Caki2 (cell line): Measurements from ENCODE around the gene SLC17A2. TPM values are rescaled to one million over a fixed set of nuclear protein-coding genes. Genes with fewer than 3 reads are reported as not detected.
A peak's percentile ranks its signal among the peaks of the same experiment; 100 is the strongest.

ENCODE experiments used
- DNase-seq: peaks from one replicate; pipeline ENCODE4 v3.0.0-alpha.2; 2015; ENCODE audit warnings: low read depth
- in situ Hi-C: cut with HindIII; loops from 2 replicates; pipeline ENCODE4 v1.10.0; 2016; ENCODE audit warnings: low sequenced_read_pairs, low pct_unique_long_range_greater_than_20kb, mixed read lengths
- total RNA-seq: library from RNA; depleted of rRNA; stranded (reverse); fragments of >200 nt; shearing (Covaris generic); gene quantifications from 2 replicates; pipeline ENCODE4 v1.2.3, GENCODE V29; 2014; ENCODE audit warnings: low replicate concordance

Gene SLC17A2
- total RNA-seq, 1 experiment from 2014 or later = not detected

DNA sequence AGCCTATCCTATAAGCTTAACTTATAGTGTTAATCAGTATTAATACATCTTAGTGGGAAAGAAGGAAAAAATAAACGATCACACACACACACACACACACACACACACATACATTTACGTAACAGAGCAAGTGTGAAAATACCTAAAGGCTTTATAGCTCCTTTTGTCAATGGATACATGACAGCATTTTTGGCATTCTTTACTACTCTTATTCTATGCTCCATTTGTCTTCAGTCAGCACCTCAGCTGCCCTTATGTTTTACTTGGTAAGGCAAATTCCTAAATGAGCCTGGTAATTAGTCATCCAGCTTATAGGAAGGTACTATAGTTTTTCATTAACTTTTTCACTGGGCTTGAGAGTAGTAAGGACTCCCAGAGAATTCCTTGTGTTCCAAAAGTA, 31.4 kb downstream of the SLC17A2 start:
- in situ Hi-C loops = loop anchor here (10.0 kb wide), 1 partner anchor 106 kb away; no protein-coding TSS in a partner anchor
- DNase-seq = peak; percentile 87

DNA sequence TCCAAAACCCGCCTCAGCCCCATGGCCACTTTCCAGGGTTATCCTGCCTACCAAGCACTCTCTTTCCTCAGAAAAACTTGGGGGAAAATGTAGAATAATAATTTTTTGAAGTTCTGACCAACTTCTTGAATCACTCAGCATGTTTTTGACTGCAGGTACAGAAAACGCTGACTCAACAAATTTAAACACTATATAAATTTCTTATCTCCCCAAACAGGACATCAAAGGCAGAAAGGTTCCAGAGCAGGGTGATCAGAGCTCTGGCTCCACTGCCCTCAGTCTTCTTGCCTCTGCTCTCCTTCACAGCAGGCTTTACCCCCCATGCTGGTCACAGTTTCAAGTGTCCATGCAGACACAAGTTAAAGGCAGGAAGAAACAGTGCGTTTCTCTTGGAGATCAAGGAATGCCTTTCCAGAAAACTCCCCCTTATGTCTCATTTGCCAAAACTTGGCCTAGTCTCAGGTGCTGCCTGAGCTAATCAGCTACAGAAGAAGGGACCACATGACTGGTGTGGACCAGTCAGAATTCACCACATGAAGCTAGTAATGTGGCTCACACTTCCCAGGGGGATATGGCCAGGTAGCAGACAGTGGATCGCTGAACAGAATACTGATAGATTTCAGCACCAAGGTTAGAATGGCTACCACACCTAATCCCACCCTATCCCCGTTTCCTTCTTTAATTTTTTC, 32.1 kb downstream of the SLC17A2 start:
- in situ Hi-C loops = loop anchor here (10.0 kb wide), 1 partner anchor 106 kb away; no protein-coding TSS in a partner anchor
- peak; percentile 51 for DNase-seq

- DNase-seq = no peak
- in situ Hi-C loops = loop anchor here (10.0 kb wide), 1 partner anchor 109 kb away; no protein-coding TSS in a partner anchor
Observed at GRCh38 chr6:25896252-25896651, 34.2 kb downstream of the SLC17A2 start.

- in situ Hi-C loops = loop anchor here (10.0 kb wide), 1 partner anchor 109 kb away; no protein-coding TSS in a partner anchor
- no peak for DNase-seq
Observed at GRCh38 chr6:25895771-25896170, 34.7 kb downstream of the SLC17A2 start.

- in situ Hi-C loops = loop anchor here (10.0 kb wide), 1 partner anchor 111 kb away; no protein-coding TSS in a partner anchor
- DNase-seq = no peak
Observed at GRCh38 chr6:25893778-25894177, 36.7 kb downstream of the SLC17A2 start.

DNA sequence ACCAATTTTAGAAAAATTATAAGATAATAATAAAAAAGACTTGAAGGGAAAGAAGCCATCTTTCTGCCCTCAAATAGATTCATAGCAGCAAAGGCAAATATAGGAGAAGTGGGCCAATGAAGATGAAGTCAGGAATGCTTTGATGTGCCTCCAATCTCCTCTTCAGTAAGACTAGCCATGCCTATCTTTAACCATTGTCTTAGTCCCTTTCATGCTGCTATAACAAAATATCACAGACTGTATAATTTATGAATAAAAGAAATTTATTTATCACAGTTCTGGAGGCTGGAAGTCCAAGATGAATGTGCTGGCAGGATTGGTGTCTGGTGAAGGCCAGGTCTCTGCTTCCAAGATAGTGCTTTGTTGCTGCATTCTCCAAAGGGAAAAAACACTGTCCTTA, 37.6 kb downstream of the SLC17A2 start:
- in situ Hi-C loops = loop anchor here (10.0 kb wide), 1 partner anchor 112 kb away; no protein-coding TSS in a partner anchor
- DNase-seq = no peak

DNA sequence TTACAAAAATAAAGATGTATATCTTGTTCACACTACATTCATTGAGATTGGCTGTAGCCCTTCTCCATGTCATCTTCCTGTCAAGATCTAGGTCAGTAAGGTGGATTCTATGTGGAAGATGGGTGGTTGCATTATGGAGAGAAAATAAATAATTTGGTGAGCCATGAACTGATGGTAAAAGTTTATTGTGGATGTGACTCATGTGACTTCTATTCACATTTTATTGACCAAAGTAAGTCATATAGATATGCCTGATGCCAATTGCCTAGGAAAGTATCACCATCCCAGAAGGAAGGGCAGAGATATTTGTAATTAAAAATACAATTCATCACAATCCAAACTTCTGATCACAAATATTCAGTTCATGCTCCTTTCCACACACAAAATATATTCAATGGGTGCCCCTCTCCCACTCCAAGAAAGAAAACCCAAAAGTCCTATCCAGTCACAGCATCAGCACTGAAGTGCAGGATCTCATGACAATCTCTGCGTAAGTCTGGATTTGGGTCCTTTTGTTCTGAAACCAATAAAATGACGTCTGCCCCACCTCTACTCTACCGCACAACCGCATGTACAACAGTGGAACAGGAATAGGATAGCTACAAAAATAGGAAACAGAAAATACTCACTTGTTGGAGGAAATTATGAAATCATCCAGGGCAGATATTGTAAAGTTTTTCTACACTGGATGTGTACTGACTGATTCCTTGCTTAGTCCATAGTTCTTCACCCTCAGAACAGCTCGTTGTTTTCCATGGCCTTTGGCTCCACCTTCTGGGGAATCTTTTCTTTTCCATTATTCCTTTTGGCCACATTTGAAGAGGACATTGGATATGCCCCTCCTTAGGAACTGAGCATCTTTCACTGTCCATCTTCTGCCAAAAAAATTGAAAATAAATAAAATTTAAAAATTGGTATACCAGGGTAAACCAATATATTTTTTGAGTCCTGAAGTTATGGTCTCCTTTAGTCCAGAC, 40.3 kb downstream of the SLC17A2 start:
- DNase-seq = peak; percentile 73
- in situ Hi-C loops = loop anchor here (10.0 kb wide), 1 partner anchor 115 kb away; no protein-coding TSS in a partner anchor

DNA sequence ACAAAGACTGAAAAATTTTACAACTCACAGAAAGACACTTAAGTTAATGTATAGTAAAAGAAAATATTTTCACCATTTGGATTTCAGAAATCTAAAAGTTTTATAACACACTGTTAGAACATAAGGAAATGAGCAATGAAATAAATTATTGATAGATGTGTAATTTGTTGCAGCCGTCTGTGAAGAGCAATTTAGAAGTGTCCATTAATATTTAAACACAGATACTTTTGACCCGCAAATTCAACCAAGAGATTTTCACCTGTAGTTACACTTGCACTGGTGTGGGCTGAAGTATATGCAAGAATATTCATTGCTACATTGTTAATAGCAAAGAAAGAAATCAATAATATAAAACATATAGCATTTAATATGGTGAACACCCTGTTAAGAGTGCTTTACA, 41.9 kb downstream of the SLC17A2 start:
- in situ Hi-C loops = no loop called here
- no peak for DNase-seq

GRCh38 chr6:25886066-25886465, 44.4 kb downstream of the SLC17A2 start:
- DNase-seq = peak; percentile 54
- in situ Hi-C loops = no loop called here

DNA sequence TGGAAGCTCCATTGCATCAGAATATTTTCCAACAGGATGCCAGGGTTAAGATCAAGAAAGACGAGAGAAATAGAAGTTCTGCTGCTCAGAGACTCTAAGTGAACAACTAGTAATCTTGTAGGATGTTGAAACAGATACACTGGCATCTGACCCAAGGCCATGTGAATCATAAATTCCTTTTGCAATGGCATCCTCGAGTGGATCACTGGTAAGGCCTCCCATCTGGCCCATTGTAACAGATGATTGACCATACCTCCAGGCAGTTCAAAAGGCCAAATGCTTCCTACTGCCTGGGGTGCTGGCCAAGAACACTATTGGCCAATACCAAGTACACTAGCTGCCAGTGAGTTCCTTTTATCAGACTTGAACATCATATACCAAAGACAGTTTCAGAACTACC, 46.5 kb downstream of the SLC17A2 start:
- peak; percentile 89 for DNase-seq
- in situ Hi-C loops = no loop called here

- in situ Hi-C loops = no loop called here
- DNase-seq = no peak
Observed at GRCh38 chr6:25883536-25883935, 47.0 kb downstream of the SLC17A2 start.

DNA sequence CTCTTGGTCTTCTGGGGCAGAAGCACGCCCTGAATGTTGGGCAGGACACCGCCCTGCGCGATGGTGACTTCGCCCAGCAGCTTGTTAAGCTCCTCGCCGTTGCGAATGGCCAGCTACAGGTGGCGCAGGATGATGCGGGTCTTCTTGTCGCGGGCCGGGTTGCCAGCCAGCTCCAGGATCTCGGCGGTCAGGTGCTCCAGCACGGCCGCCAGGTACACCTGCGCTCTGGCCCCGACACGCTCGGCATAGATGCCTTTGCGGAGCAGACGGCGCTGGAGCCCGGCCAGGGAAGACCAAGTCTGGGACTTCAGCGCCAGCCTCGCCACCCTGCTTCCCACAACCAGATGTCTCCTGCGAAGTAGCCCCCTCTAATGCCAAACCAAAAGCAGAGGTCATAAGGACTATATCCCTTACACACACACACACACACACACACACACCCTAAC, 48.4 kb downstream of the SLC17A2 start:
- in situ Hi-C loops = no loop called here
- DNase-seq = no peak

GRCh38 chr6:25880601-25881000, 49.9 kb downstream of the SLC17A2 start:
- in situ Hi-C loops = no loop called here
- DNase-seq = no peak

DNA sequence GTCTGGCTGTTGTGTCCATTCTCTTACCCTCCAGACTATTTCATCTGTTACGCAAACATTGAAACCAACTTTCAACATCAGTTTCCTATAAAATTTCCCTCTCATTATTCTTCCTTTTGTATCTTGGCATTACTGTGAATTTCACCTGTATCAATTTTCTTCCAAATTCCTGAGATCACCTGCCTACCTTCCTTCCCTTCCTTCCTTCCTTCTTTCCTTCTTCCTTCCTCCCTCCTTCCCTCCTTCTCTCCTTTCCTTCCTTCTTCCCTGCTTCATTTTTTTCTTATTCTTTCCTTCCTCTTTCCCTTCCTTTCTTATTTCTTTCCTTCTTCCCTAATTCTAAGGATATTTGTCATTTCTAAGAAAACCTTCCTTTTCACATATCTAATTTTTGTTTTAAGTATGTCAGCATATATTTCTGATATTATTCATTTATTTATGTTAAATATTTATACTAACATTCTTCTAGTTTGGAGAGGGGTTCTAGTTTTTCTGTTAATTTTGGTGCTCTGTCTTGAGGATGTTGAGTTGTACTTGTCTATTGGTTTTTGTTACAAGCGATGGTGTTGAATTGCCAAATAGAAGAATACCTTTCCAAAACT, 51.7 kb downstream of the SLC17A2 start:
- DNase-seq = no peak
- in situ Hi-C loops = no loop called here

GRCh38 chr6:25875926-25876602, 54.4 kb downstream of the SLC17A2 start:
- DNase-seq = peak; percentile 63
- in situ Hi-C loops = no loop called here

DNA sequence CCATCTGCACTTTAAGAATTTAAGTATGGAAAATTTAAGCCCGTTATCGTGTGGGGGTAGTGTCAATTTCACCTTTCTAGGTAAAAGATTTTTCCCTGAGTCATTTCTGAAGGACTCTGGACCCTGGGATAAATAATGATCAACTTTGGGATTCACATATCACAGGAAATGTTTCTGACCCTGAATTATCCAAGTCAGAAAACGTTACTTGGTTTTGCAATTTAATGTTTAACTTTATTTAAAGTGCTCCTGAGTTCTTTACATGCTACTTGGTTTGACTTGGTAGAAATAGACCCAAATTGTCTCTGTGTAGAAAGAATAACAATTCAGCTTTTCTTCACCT, 55.0 kb downstream of the SLC17A2 start:
- DNase-seq = peak; percentile 68
- in situ Hi-C loops = no loop called here

- peak; percentile 22 for DNase-seq
- in situ Hi-C loops = no loop called here
Observed at GRCh38 chr6:25874822-25875562, 55.5 kb downstream of the SLC17A2 start.
